Activated CD8-positive, alpha-beta T cell treated with anti-CD3 and anti-CD28 coated beads for 36 hours (primary cell): ENCODE measurements around the gene NBEA. TPM values are rescaled to one million over a fixed set of nuclear protein-coding genes. Genes with fewer than 3 reads are reported as not detected.

Source experiments
- ATAC-seq: fragments of 200-7000 bp; cut with Tn5 transposase; one replicate; pipeline ENCODE4 v1.10.0; 2021; ENCODE audit warnings: mild to moderate bottlenecking, moderate library complexity
- CTCF ChIA-PET: fragments of 350-600 bp; sonication (Branson Sonifier 250); formaldehyde crosslinking; loops from one replicate; lab custom pipeline; 2021; ENCODE audit warnings: antibody characterized with exemption; lab: Charles Lee
- POLR2A ChIA-PET: fragments of 350-600 bp; sonication (Branson Sonifier 250); formaldehyde crosslinking; loops from one replicate; lab custom pipeline; 2021; ENCODE audit warnings: antibody characterized with exemption; lab: Charles Lee
- DNase-seq: peaks from one replicate; pipeline ENCODE4 v3.0.0-alpha.2; 2020
- H3K27ac Mint-ChIP-seq: one replicate; pipeline ENCODE4 v1.8.0; 2021; ENCODE audit warnings: mild to moderate bottlenecking, mixed read lengths
- H3K27me3 Mint-ChIP-seq: one replicate; pipeline ENCODE4 v1.8.0; 2021; ENCODE audit warnings: mixed read lengths
- H3K36me3 Mint-ChIP-seq: one replicate; pipeline ENCODE4 v1.8.0; 2021; ENCODE audit warnings: low read depth, mixed read lengths
- H3K4me1 Mint-ChIP-seq: one replicate; pipeline ENCODE4 v1.8.0; 2021; ENCODE audit warnings: low read depth, mixed read lengths
- H3K4me3 Mint-ChIP-seq: one replicate; pipeline ENCODE4 v1.8.0; 2021; ENCODE audit warnings: mild to moderate bottlenecking, moderate library complexity, mixed read lengths
- H3K9me3 Mint-ChIP-seq: one replicate; pipeline ENCODE4 v1.8.0; 2021; ENCODE audit warnings: mixed read lengths
- CTCF ChIP-seq: fragments of 200-600 bp; IDR thresholded peaks from one replicate; pipeline ENCODE4 v1.8.0; 2022; ENCODE audit warnings: antibody characterized with exemption, mild to moderate bottlenecking
- intact Hi-C: fragments of 100-400 bp; cut with micrococcal nuclease; formaldehyde crosslinking; loops from one replicate; pipeline ENCODE4 v1.10.0; 2022
- total RNA-seq, 2 experiments: library from RNA; stranded (reverse); gene quantifications; one replicate each; pipeline ENCODE4 v1.2.3, GENCODE V29; 2021

The NBEA gene
- total RNA-seq, 2 experiments from 2014 or later = 0.38 to 0.60 TPM

- CTCF ChIA-PET = interaction anchor here (1.0 kb wide), 1 partner anchor 19 kb away, joined by 3 read pairs; no protein-coding TSS in a partner anchor
- Mint-ChIP-seq H3K36me3 (no peaks in the 10 kb centered on the region), H3K4me3 (no peak overlapping the region), H3K9me3 (no peaks in the 10 kb centered on the region), H3K4me1 (no peaks in the 10 kb centered on the region), H3K27me3 (no peaks in the 10 kb centered on the region), H3K27ac (no peak overlapping the region)
- POLR2A ChIA-PET = no interaction called here
- DNase-seq = no peak
- intact Hi-C loops = no loop called here
- no peak for TF ChIP-seq CTCF
- no peak for ATAC-seq
These were observed 570.3 kb downstream of the NBEA start for GRCh38 chr13:35512271-35512920.

GRCh38 chr13:35514061-35514477, 572.0 kb downstream of the NBEA start:
- Mint-ChIP-seq H3K27me3 (no peaks in the 10 kb centered on the region), H3K36me3 (no peaks in the 10 kb centered on the region), H3K4me3 (no peak overlapping the region), H3K9me3 (no peaks in the 10 kb centered on the region), H3K27ac (no peak overlapping the region), H3K4me1 (no peaks in the 10 kb centered on the region)
- no peak for TF ChIP-seq CTCF
- CTCF ChIA-PET = no interaction called here
- ATAC-seq = no peak
- POLR2A ChIA-PET = interaction anchor here (0.8 kb wide), 1 partner anchor 9 kb away, joined by 3 read pairs; no protein-coding TSS in a partner anchor
- no peak for DNase-seq
- intact Hi-C loops = no loop called here

GRCh38 chr13:35514801-35515502, 572.9 kb downstream of the NBEA start:
- DNase-seq (no peak), ATAC-seq (no peak)
- no peak overlapping the region for H3K27ac Mint-ChIP-seq
- no peaks in the 10 kb centered on the region for H3K36me3 Mint-ChIP-seq
- no peaks in the 10 kb centered on the region for H3K27me3 Mint-ChIP-seq
- CTCF ChIA-PET = interaction anchor here (1.2 kb wide), 1 partner anchor 15 kb away, joined by 4 read pairs; no protein-coding TSS in a partner anchor
- POLR2A ChIA-PET = no interaction called here
- no peaks in the 10 kb centered on the region for H3K4me1 Mint-ChIP-seq
- no peaks in the 10 kb centered on the region for H3K9me3 Mint-ChIP-seq
- no peak overlapping the region for H3K4me3 Mint-ChIP-seq
- intact Hi-C loops = no loop called here
- no peak for TF ChIP-seq CTCF

- ChIA-PET CTCF (no interaction called here), POLR2A (no interaction called here)
- H3K36me3 Mint-ChIP-seq = no peaks in the 10 kb centered on the region
- DNase-seq = no peak
- H3K4me1 Mint-ChIP-seq = no peaks in the 10 kb centered on the region
- no peak for TF ChIP-seq CTCF
- H3K4me3 Mint-ChIP-seq = no peak overlapping the region
- intact Hi-C loops = no loop called here
- no peaks in the 10 kb centered on the region for H3K27me3 Mint-ChIP-seq
- H3K27ac Mint-ChIP-seq = no peak overlapping the region
- no peak for ATAC-seq
- H3K9me3 Mint-ChIP-seq = peaks cover 1% of the 10 kb centered on the region
These were observed 576.4 kb downstream of the NBEA start for GRCh38 chr13:35518337-35518946.

- POLR2A ChIA-PET = no interaction called here
- DNase-seq = no peak
- H3K4me3 Mint-ChIP-seq = no peak overlapping the region
- CTCF ChIA-PET = no interaction called here
- peaks cover 1% of the 10 kb centered on the region for H3K9me3 Mint-ChIP-seq
- ATAC-seq = no peak
- intact Hi-C loops = no loop called here
- no peak overlapping the region for H3K27ac Mint-ChIP-seq
- H3K36me3 Mint-ChIP-seq = no peaks in the 10 kb centered on the region
- no peak for TF ChIP-seq CTCF
- H3K4me1 Mint-ChIP-seq = no peaks in the 10 kb centered on the region
- H3K27me3 Mint-ChIP-seq = no peaks in the 10 kb centered on the region
These were observed 582.1 kb downstream of the NBEA start for GRCh38 chr13:35524171-35524570.
